GM21360 (cell line): ENCODE data around the gene ADAMTS19.
A peak's percentile ranks its signal among the peaks of the same experiment; 100 is the strongest.

Experiments
- ATAC-seq: cut with Tn5 transposase; IDR thresholded peaks from one replicate; pipeline ENCODE4 v1.9.1; 2021; ENCODE audit warnings: mild to moderate bottlenecking, moderate library complexity; ENCODE audit not compliant: unreplicated experiment

The ADAMTS19 gene

DNA sequence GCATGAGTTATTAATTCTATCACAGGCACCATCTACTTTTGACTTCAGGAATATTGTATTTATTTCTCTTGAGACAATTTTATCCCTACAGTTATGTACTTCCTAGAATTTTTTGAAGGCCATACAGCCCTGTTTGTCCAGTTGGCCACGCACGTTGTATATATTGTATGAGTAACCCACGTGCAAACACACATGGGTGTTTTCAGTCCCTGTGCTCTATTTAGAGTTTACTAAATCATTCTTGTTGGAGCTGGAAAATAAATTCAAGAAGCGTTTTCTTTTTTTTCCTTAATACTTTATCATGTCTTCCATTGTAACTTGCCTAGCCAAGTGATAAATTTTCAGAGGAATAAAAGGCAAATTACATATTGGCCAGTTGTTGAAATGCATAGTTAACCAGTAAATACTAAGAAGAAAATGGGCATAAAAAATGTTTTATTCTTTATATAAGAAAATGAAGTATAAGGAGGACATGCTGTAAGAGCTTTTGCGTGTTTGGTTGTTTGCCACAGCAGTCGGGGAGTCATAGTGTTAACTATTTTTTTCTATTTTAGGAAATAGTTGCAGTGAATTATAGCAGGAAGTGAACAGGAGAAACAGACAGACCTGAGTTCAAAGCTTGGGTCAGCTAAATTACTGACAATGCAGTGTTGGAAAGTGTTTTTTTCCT lies 201.4 kb downstream of the ADAMTS19 start:
- no peak for ATAC-seq

DNA sequence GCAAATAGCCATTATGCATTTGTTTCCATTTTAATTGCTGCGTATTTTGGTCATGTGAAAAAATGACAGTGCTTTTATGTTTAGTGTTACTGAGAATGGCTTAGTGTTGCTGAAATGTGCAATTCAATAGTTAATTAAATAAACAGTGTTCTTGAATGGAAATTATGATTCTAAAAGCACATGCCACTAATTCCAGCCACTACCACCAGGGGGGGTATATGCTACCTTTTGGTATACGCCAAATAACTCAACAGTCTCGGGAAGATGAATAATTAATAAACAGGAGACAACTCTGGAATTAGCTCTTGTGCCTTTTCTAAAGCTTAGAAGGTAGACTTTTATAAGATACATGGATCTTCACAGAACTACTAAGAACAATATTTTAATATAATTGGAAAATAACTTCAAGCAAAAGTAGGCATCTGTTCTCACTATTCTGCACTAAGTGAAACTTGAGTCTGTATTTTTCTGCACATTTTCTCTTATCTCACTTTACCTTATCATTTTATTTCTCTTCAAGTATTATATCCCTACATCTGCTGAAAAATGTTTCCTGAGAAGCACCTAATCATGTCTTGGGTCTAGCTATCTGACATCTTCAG lies 204.3 kb downstream of the ADAMTS19 start:
- ATAC-seq, result peak; percentile 89

DNA sequence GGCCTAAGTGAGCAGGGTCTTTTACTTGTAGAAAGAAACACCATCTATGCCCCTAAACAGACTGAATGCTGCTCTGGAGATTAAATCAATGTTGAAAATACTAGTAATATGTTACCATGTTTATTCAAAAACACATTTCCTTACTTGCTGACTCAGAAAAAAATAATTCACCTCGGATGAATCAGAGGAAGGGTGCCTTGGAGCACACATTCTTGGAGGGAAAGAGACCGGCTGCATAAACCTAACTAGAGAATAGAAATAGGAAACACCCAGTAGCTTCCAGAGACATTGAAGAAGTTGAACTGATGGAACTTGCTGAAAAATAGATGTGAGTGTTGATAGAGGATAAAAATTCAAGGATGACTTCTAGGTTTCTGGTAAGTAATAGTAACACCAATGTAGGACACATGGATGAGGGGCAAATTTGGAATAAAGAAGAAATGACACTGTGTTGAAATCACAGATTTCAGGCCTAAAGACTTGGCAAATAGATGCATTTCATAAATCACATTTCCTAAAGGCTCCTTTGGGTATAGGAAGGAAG lies 210.9 kb downstream of the ADAMTS19 start:
- ATAC-seq, result no peak

DNA sequence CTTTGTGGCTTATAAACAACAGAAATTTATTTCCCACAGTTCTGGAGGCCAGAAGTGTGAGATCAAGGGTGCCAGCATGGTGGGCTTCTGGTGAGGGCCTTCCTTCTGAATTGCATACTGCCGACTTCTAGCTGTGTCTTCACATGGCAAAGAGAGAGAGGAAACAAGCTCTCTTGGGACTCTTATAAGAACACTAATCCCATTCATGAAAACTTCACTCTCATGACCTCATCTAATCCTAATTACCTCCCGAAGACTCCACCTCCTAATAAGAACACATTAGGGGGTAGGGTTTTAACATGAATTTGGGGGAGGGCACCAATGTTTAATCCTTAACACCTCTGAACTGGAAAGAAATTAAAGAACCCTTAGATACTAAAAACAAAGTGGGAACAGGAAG lies 211.9 kb downstream of the ADAMTS19 start:
- no peak for ATAC-seq

DNA sequence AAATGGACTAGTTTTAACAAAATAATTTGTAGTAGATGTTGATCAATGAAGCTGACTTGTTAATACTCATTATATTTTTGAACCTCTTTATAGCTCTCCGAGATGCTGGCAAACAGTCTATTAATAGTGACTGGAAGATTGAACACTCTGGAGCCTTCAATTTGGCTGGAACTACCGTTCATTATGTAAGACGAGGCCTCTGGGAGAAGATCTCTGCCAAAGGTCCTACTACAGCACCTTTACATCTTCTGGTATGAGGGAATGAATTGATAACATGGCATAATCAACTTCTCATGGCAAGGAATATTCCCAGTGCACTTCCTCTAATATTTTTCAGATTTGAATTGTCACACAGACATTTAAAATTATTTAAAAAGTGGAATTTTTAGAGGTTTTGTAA lies 219.6 kb downstream of the ADAMTS19 start:
- ATAC-seq, result no peak

DNA sequence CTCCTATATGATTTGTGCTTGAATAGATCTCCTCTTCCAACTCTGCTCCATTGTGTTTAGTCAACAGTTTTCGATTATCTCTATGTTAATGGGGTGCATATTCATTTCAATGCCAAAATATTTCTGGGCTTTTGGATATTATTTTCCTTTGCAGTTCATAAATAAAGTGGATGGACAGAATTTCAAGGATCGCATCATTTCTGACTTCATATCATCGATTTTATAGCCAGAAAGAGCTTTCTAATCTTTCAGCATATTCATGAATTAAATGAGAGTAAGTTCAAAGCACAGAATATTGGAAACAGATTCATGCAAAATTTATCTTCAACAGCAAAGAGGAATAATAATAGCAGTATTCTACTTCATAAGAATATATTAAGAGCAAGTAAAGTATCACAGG lies 227.8 kb downstream of the ADAMTS19 start:
- no peak for ATAC-seq

DNA sequence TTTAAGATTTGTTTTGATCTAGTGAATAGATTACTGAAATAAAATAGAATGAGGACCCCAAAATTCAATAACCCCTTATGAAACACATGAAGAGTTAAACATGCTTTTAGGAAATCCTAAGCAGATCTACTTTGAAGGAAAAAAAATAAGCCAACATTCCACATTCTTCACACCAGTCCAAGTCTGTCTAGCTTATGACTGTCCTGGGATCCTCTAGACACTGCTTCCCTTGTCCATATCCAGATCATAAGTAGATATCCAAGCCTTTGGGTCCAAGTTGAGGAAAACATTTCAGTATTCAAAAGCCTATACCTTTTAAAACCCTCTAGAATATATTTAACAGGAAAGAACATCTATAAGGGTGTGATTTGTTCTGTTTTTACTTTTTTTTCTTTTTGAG lies 228.9 kb downstream of the ADAMTS19 start:
- ATAC-seq, result no peak

DNA sequence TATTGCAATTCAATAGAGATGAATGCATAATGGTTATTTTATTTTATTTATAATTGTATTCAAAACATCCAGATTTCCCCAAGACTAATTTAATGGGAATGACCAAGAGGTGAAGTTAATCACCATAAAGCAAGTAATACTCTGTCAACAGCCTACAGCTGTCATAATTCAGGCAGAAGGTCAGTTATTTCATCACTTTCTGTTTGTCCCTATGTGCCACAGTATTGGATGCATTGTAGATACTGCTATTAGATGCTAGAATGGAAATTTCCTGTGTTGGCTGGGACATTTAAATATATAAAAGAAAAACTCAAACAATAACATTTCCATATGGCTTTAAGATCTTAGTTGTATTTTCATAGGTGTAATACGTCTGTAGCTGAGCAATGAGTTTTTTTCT lies 231.1 kb downstream of the ADAMTS19 start:
- ATAC-seq, result no peak

DNA sequence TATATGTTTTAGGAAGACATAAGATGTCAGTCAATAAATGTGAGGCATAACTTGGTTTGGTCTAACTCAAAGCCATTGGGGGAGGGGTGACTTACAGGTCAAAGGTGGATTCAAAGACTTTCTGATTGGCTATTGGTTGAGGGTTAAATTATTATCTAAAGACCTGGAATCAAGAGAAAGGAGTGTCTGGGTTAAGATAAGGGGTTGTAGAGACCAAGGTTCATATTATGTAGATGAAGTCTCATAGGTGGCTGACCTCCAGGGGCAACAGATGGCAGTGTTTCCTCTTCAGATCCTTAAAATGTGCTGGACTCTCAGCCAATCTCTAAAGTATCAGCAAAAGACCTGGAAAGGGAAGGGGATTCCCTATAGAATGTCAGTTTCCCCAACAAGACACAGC lies 236.5 kb downstream of the ADAMTS19 start:
- ATAC-seq, result no peak

DNA sequence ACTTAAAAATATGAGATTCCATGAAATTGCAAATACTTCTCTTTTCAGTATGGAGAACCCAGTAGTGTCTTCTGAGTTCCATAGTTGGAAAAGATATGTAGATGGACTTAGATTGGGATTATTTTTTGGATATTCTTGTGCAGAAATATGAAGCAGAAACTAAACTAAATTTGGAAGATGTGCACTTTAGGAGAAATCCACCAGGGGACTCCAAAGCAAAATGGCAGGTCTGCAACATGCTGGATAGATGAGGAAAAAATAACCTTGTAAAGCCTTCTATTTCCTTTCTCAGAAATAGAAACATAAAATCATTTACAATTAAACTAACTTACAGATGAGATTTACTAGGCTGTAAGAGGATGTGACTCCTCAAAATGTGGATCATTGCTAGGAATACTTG lies 238.6 kb downstream of the ADAMTS19 start:
- ATAC-seq, result no peak

DNA sequence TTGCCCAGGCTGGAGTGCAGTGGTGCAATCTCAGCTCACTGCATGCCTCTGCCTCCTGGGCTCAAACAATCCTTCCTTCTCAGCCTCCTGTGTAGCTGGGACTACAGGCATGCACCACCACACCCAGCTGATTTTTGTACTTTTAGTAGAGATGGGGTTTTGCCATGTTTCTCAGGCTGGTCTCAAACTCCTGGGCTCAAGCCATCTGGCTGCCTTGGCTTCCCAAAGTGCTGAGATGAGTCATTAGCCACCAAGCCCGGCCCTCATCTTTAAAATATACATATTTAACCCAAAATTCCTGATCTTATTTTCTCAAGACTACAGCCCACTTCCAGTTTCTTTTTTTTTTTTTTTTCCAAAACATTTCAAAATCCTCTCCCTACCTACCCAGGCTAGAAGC lies 256.1 kb downstream of the ADAMTS19 start:
- no peak for ATAC-seq

DNA sequence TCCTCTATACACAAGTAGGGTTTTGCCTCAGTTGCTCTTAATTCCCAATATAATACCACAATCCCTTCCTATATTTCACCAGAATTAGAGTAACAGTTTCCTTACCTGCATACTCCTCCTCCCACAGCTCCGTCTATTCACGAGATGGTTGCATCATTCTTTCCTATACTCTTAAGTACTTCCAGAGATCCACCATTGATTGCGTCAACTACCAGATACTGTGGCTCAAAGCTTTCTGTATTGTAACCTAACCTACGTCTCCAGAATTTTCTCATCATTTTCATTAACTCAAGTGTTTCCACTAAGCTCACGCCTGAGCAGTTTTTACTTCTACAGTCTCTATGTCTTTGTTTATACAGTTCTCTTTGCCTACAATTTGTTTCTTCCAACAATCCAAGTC lies 256.6 kb downstream of the ADAMTS19 start:
- ATAC-seq, result no peak

DNA sequence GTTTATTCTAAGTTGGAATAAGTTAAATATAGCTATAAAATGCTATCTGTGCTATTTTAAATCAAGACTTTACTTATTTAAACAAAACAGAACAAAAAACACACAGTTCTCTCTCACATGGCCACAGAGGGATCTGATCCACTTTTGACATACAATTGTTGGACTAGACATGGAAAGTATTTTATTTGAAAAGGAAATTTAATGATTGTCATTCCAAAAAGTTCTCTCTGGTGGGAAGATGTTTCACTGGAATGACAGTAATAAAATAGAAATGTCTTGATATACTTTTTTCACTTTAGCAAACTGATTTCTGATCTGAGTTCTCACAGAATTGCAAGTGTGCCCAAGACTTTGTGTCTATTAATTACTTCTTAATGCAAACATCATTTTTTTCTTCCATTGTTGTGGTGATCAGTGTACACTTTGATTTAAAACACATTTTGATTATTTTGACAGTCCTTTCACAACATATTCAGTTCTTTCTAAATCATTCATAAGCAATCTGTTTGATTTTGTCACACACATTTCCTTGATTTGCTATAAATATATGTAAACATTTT lies 257.7 kb downstream of the ADAMTS19 start:
- no peak for ATAC-seq

DNA sequence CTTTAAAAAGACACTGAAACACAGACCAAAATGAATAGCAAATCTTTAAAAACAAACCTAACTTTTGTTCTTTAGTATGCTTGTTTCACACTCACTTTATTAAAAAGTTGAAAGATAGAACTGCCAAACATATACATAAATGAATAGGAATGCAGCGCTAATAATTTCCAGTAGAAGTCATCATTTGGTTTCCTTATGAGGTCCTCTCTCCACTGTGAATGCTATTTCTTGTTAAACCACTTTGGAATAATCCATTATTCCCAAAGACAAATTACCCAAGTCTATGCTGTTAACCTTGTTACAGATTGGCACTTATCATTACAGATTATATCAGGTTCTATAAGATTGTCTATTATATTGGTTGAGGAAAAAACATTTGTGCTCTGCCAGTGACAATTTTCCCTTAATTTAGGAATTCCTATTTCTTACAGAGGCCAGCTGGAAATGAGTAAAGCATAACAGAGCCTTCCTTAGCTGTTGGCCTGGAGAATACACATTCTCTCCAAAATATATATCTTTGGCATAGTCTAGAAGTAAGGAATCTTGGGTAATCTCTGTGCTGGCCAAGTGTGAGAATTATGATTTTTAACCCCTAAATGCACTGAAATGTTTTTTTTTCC lies 258.5 kb downstream of the ADAMTS19 start:
- ATAC-seq, result no peak

DNA sequence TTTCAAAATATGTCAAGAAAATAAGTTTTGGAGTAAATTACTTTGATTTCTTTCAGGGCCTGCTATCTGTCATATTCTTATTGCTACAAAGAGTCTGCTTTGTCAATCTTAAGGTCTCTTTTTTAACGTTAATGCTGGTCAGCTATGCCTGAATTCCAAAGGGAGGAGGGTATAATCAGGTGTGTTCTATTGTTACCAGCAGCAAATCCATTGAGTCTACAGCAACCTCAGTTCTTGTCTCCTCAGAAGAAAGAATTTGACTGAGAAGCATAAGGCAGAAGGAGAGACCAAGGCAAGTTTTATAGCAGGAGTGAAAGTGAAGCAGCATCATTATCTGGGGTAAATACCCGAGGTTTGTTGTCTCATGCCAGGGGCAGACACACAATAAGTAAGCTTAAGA lies 264.1 kb downstream of the ADAMTS19 start:
- no peak for ATAC-seq

DNA sequence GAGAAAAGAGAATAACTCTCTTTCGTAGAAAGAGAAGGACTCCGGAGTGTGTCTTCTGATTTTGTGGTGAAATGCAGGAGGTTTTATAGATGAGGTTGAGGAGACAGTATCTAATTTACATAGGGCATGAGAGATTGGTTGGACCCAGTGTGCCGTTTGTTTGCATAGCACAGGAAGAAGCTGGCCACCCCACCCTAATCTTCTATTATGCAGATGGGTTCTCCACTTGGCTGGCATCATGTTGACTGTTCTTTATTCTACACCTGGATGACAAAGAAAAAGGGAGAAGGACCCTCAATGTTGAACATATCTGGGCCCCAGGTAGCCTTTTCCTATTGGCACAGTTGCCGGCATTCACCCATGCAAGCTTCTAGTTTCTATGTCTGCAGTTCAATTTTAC lies 264.5 kb downstream of the ADAMTS19 start:
- no peak for ATAC-seq

DNA sequence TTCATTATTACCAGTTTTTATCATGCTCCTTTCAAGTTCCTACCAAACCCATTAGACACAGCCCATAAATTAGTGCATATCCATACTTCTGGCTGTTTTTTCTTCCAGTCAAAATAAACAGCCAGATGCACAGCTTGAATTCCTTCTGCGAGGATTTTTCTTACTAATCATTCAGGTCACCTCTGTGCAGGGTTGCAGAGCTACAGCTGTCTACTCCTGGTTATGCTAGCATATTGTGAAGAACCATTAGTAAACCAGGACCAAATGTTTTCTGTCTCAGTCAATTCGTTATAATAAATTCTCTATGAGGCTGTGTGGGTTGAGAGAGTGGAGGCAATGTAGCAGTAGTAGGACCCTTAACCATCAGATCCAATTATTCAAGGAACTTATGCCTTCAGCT lies 279.7 kb downstream of the ADAMTS19 start:
- ATAC-seq, result no peak

DNA sequence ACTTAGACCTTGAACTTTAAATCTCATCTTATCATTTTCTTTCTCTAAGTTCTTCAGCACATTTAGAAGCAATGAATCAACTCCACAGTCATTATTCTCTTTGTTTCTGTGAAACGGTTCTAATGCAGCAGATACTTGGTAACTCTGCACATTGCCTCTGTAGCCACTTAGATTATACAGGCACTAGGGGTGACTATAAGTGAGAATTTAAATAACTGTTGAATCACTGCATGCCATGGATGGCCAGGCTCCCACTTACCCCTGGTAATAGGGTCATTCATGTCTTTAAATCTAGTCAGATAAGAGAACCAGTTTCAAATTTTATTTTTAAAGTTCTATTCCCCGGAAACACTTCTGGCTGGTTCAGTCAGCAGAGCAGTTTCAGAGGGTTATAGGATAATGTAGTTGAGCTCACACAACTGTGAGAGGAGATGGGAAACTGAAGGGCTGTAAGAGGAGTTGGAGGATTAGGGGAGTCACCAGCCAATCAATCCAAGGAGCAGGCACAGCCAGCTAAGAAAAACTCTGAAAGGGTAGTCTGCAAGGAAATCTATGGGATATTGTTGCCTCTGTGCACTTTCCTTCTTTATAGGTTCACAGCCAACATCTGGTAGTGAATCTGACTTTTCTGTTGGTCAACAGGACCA lies 283.6 kb downstream of the ADAMTS19 start:
- no peak for ATAC-seq

DNA sequence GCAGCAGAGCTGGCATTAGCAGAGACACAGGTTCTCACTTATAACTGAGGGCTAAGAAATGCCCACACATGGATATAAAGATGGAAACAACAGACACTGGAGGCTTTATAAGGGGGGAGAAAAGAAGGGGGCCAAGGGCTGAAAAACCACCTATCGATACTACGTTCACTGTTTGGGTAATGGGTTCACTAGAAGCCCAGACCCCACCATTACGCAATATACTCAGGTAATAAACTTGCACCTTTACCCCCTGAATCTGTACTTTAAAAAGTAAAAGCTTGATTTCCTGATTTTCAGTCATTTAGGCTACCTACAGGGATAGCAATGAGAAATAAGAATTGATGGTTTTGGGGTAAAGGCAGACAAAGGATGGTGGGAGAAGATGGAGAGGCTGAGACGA lies 285.9 kb downstream of the ADAMTS19 start:
- no peak for ATAC-seq

DNA sequence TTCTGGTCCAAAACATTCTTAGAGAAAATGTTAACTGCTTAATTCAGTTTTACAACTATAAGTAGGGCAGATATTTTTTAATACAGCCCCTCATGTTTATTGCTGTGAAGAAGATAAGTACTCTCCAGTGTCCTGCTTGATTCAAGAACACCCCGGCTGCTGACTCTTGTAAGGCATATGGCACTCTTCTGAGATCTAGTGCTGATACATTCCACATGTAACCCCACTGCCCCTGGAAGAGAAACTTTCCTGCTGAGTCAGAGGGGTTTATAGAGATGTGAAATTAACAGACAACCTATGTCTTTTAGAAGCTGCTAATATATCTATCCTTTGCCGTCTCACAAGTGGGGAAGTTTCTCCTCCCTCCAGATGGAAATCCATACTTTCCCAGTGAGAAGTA lies 286.8 kb downstream of the ADAMTS19 start:
- no peak for ATAC-seq

DNA sequence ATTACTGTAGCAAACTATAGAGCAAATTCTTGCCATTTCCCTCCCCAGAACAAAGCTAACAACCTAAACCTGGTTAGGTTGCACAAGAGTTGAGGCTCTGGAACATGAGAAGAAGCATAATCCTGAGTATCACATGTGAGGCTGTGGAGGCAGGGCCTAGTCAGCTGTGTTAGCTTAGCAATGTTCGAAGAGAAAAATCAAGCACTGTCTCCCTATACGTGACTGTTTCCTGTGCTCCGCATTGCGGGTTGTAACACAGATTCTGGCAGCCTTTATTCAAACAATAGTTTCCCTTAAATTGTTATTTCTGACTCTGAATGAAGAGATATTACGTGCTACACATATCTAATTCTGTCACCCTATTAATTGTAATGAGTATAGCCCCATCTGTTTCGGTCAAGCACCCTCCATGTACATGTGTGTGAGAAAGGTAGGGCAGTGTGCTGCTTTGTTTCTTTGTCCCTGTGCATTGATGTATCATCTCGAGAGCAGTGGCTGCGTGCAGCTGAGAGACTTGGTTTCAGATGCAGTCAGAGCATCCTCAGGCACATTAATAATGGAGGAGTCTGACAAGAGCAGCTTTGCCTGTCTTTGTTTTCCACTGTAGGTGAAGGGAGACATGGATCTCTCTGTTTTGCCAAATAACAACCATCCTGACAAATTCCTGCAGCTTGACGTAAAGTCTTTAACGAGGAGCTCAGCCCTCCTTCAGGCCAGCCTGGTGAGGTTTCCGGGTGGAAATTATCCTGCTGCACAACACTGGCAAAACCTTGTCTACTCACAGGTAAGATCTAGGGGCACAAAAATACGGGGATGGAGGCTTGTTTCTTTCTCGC lies 287.7 kb downstream of the ADAMTS19 start, which contains the start of gene MINAR2:
Gene MINAR2, plus strand, starts transcription at position 523 of the 836 bp plus-strand sequence. Its CDS starts 97 bp downstream, at position 620.
- no peak for ATAC-seq
